ENCODE results near the gene AMIGO2. TPM values are rescaled to one million over a fixed set of nuclear protein-coding genes. Genes with fewer than 3 reads are reported as not detected.

AMIGO2 gene
- total RNA-seq, 1 experiment from 2014 or later, result 8.6 TPM

- H3K56ac ChIP-seq (ENCODE audit: insufficient read length, low read depth, low read length), result no peak overlapping the region
- H3K23ac ChIP-seq (ENCODE audit: insufficient read length, low read depth, low read length), result no peak overlapping the region
- no peak overlapping the region for H3K27ac ChIP-seq (ENCODE audit: insufficient read length, low read depth, low read length)
- no peak for TF ChIP-seq CTCF (conservative IDR thresholded peaks at IDR 0.05)
- Mint-ChIP-seq H3K4me3 (no peak overlapping the region), H3K4me1 (peaks cover 0 to 3% of the 10 kb centered on the region in 2 experiments; a peak in 2 of 4 replicates), H3K9me3 (no peaks in the 10 kb centered on the region), H3K27me3 (ENCODE audit: low read depth) (no peaks in the 10 kb centered on the region), H3K36me3 (ENCODE audit: insufficient read depth in 1 of 3, low read depth in 3 of 3) (no peaks in the 10 kb centered on the region), H3K27ac (no peak overlapping the region)
- no peak overlapping the region for H2AFZ ChIP-seq (ENCODE audit: low read length)
- no peak overlapping the region for H4K8ac ChIP-seq (replicated peaks; ENCODE audit: insufficient read length, low read depth, low read length)
- no peak overlapping the region for H2BK120ac ChIP-seq (ENCODE audit: low read depth, low read length, poor library complexity, severe bottlenecking)
- no peak overlapping the region for H4K5ac ChIP-seq (ENCODE audit: insufficient read length, low read depth, low read length)
- no peaks in the 10 kb centered on the region for H3K79me2 ChIP-seq (ENCODE audit: insufficient read depth, low read length)
- H3K79me1 ChIP-seq (ENCODE audit: insufficient read depth, low read depth, low read length, poor library complexity, severe bottlenecking), result no peaks in the 10 kb centered on the region
- no peaks in the 10 kb centered on the region for H3K4me1 ChIP-seq (ENCODE audit: insufficient read depth, low read length)
- no peak overlapping the region for H3K18ac ChIP-seq (ENCODE audit: insufficient read length, low read depth, low read length)
- H2BK12ac ChIP-seq (ENCODE audit: insufficient read length, low read depth, low read length), result no peak overlapping the region
- no peak for DNase-seq
- no peak overlapping the region for H2BK20ac ChIP-seq (ENCODE audit: low read depth, low read length, poor library complexity, severe bottlenecking)
- no peak overlapping the region for H2AK5ac ChIP-seq (ENCODE audit: insufficient read length, low read length)
- no peak overlapping the region for H3K14ac ChIP-seq (ENCODE audit: insufficient read depth, low read length)
- no peak overlapping the region for H4K91ac ChIP-seq (ENCODE audit: insufficient read length, low read depth, low read length)
- H3K27me3 ChIP-seq (ENCODE audit: insufficient read depth, low read length), result no peaks in the 10 kb centered on the region
- H3K9ac ChIP-seq (ENCODE audit: extremely low read depth, insufficient read length, low read length), result no peak overlapping the region
- H2BK5ac ChIP-seq (ENCODE audit: insufficient read length, low read length), result no peak overlapping the region
- H2BK15ac ChIP-seq (ENCODE audit: low read depth, low read length), result no peak overlapping the region
- no peaks in the 10 kb centered on the region for H3K9me3 ChIP-seq (ENCODE audit: control insufficient read depth, low read depth, low read length)
- H3K23me2 ChIP-seq (ENCODE audit: insufficient read length, low read depth, low read length, poor library complexity, severe bottlenecking), result no peaks in the 10 kb centered on the region
- H4K20me1 ChIP-seq (ENCODE audit: control insufficient read depth, insufficient read depth, insufficient read length), result no peaks in the 10 kb centered on the region
- H3K4ac ChIP-seq (ENCODE audit: low read depth, low read length), result no peak overlapping the region
- H3K4me2 ChIP-seq (ENCODE audit: insufficient read depth, insufficient read length, low read length), result no peak overlapping the region
- no peak overlapping the region for H3T11ph ChIP-seq (ENCODE audit: low read length)
These were observed 28.2 kb upstream of the AMIGO2 start for GRCh38 chr12:47107926-47108325.
